Measurements from ENCODE around the gene M1AP. TPM values are rescaled to one million over a fixed set of nuclear protein-coding genes. Genes with fewer than 3 reads are reported as not detected.

The M1AP gene
- total RNA-seq, 1 experiment from 2014 or later, result 7.6 TPM

- Histone ChIP-seq H2AFZ (ENCODE audit: low read length) (no peak overlapping the region), H3K18ac (ENCODE audit: insufficient read length, low read depth, low read length) (no peak overlapping the region), H3K9me3 (ENCODE audit: control insufficient read depth, low read depth, low read length) (no peaks in the 10 kb centered on the region), H3K27ac (ENCODE audit: insufficient read length, low read depth, low read length) (no peak overlapping the region), H3K79me2 (ENCODE audit: insufficient read depth, low read length) (no peaks in the 10 kb centered on the region), H3K4ac (ENCODE audit: low read depth, low read length) (no peak overlapping the region), H3K14ac (ENCODE audit: insufficient read depth, low read length) (no peak overlapping the region), H3K79me1 (ENCODE audit: insufficient read depth, low read depth, low read length, poor library complexity, severe bottlenecking) (no peaks in the 10 kb centered on the region), H2BK5ac (ENCODE audit: insufficient read length, low read length) (no peak overlapping the region), H2BK12ac (ENCODE audit: insufficient read length, low read depth, low read length) (no peak overlapping the region), H4K20me1 (ENCODE audit: control insufficient read depth, insufficient read depth, insufficient read length) (no peaks in the 10 kb centered on the region), H3K23me2 (ENCODE audit: insufficient read length, low read depth, low read length, poor library complexity, severe bottlenecking) (no peaks in the 10 kb centered on the region), H3K4me1 (ENCODE audit: insufficient read depth, low read length) (no peaks in the 10 kb centered on the region), H3K9ac (ENCODE audit: extremely low read depth, insufficient read length, low read length) (no peak overlapping the region), H3K56ac (ENCODE audit: insufficient read length, low read depth, low read length) (no peak overlapping the region), H2BK20ac (ENCODE audit: low read depth, low read length, poor library complexity, severe bottlenecking) (no peak overlapping the region), H4K5ac (ENCODE audit: insufficient read length, low read depth, low read length) (no peak overlapping the region), H2BK15ac (ENCODE audit: low read depth, low read length) (no peak overlapping the region), H4K91ac (ENCODE audit: insufficient read length, low read depth, low read length) (no peak overlapping the region), H3K27me3 (ENCODE audit: insufficient read depth, low read length) (no peaks in the 10 kb centered on the region), H4K8ac (replicated peaks; ENCODE audit: insufficient read length, low read depth, low read length) (no peak overlapping the region), H3T11ph (ENCODE audit: low read length) (no peak overlapping the region), H2AK5ac (ENCODE audit: insufficient read length, low read length) (no peak overlapping the region), H2BK120ac (ENCODE audit: low read depth, low read length, poor library complexity, severe bottlenecking) (no peak overlapping the region), H3K4me2 (ENCODE audit: insufficient read depth, insufficient read length, low read length) (no peak overlapping the region), H3K23ac (ENCODE audit: insufficient read length, low read depth, low read length) (no peak overlapping the region)
- no CpG with 5 or more reads among the region's 3 CpGs for WGBS (ENCODE audit: extremely low coverage, insufficient read length, low lambda C conversion rate)
- H3K27me3 Mint-ChIP-seq (ENCODE audit: low read depth), result peaks cover 6% of the 10 kb centered on the region
- no peaks in the 10 kb centered on the region for H3K4me1 Mint-ChIP-seq
- H3K9me3 Mint-ChIP-seq, result no peaks in the 10 kb centered on the region
- no peak for DNase-seq
- TF ChIP-seq CTCF (conservative IDR thresholded peaks at IDR 0.05), result no peak
- H3K36me3 Mint-ChIP-seq (ENCODE audit: insufficient read depth in 1 of 3, low read depth in 3 of 3), result no peaks in the 10 kb centered on the region; a peak in 1 of 7 replicates
- H3K4me3 Mint-ChIP-seq, result no peak overlapping the region
- H3K27ac Mint-ChIP-seq, result no peak overlapping the region
These were observed 48.5 kb downstream of the M1AP start for GRCh38 chr2:74599676-74600075.
